Breast epithelium (tissue), 3 donors: ENCODE measurements around the gene LYPD6B.

Source experiments
- CTCF ChIP-seq, 3 donors: fragments of 450-650 bp; IDR thresholded peaks; one replicate each; pipeline ENCODE4 v1.5.1; 2016 to 2017; ENCODE audit warnings: antibody characterized with exemption in 3 of 3, mild to moderate bottlenecking in 3 of 3, moderate library complexity in 3 of 3
- POLR2A ChIP-seq: fragments of 450-650 bp; IDR thresholded peaks from one replicate; pipeline ENCODE4 v1.6.1; 2016; ENCODE audit warnings: antibody characterized with exemption, mild to moderate bottlenecking, moderate library complexity
- POLR2AphosphoS5 ChIP-seq, 3 donors: sonication (generic); formaldehyde crosslinking; IDR thresholded peaks; one replicate each; pipeline ENCODE4 v1.6.1; 2017; ENCODE audit warnings: antibody characterized with exemption in 3 of 3

GRCh38 chr2:149155196-149155969, 116.9 kb downstream of the LYPD6B start:
- no peak for TF ChIP-seq CTCF (IDR thresholded peaks at IDR 0.05)
- no peak for TF ChIP-seq POLR2AphosphoS5 (IDR thresholded peaks at IDR 0.05)
- TF ChIP-seq POLR2A, result no peak
